IPS-18a (cell line): Measurements from ENCODE around the gene STARD3NL.

ENCODE experiments used
- H3K27ac ChIP-seq: one replicate; pipeline ENCODE4 v1.5.1; 2013; ENCODE audit warnings: low read length
- H3K27me3 ChIP-seq: one replicate; pipeline ENCODE4 v1.6.1; 2013; ENCODE audit warnings: mild to moderate bottlenecking, low read length; ENCODE audit not compliant: control insufficient read depth, insufficient read depth
- H3K36me3 ChIP-seq: one replicate; pipeline ENCODE4 v1.6.1; 2013; ENCODE audit warnings: low read depth, low read length; ENCODE audit not compliant: control insufficient read depth
- H3K4me1 ChIP-seq: one replicate; pipeline ENCODE4 v1.6.1; 2013; ENCODE audit warnings: low read depth, low read length; ENCODE audit not compliant: control insufficient read depth
- H3K4me3 ChIP-seq: one replicate; pipeline ENCODE4 v1.5.1; 2013; ENCODE audit warnings: low read length
- H3K9ac ChIP-seq: one replicate; pipeline ENCODE4 v1.6.1; 2013; ENCODE audit warnings: mild to moderate bottlenecking, low read length, moderate library complexity
- H3K9me3 ChIP-seq: one replicate; pipeline ENCODE4 v1.6.1; 2013; ENCODE audit warnings: low read depth, low read length; ENCODE audit not compliant: control insufficient read depth

STARD3NL gene

GRCh38 chr7:38186593-38187314 lies 8.7 kb downstream of the STARD3NL start:
- H3K27me3 ChIP-seq = no peaks in the 10 kb centered on the region
- peaks cover 34% of the 10 kb centered on the region for H3K4me1 ChIP-seq
- no peaks in the 10 kb centered on the region for H3K36me3 ChIP-seq
- H3K27ac ChIP-seq = no peak overlapping the region
- H3K9ac ChIP-seq = no peak overlapping the region
- H3K4me3 ChIP-seq = no peak overlapping the region
- H3K9me3 ChIP-seq = no peaks in the 10 kb centered on the region

DNA sequence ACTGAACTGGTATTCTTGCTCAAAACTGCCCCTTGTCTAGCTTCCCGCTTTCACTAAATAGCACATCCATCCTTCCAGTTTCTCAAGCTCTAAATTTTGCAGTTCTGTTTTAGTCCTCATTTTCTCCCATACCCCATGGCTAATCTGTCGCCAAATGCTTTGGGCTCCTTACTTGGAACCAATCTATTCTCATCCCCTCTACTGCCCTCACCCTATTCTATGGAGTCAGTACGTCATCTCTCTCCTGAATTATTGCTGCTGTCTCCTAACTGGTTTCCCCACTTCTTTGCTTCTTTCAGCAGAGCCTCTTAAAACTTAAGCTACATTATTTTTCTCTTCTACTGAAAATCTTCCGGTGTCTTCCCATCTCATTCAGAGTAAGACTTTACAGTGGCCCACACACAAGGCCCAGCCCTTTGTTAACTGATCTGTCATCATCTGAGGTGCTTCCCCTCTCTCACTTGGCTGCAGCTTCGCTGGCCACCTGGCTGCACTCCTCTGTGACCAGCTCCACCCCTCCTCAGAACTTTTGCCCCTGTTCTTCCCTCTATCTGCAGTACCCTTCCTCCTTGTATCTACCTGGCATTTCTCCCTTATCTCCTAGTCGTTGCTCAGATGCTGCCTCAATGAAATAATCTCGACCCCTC lies 9.9 kb downstream of the STARD3NL start:
- Histone ChIP-seq H3K27me3 (no peaks in the 10 kb centered on the region), H3K9me3 (no peaks in the 10 kb centered on the region), H3K27ac (no peak overlapping the region), H3K36me3 (no peaks in the 10 kb centered on the region), H3K9ac (no peak overlapping the region), H3K4me3 (no peak overlapping the region), H3K4me1 (peaks cover 34% of the 10 kb centered on the region)

DNA sequence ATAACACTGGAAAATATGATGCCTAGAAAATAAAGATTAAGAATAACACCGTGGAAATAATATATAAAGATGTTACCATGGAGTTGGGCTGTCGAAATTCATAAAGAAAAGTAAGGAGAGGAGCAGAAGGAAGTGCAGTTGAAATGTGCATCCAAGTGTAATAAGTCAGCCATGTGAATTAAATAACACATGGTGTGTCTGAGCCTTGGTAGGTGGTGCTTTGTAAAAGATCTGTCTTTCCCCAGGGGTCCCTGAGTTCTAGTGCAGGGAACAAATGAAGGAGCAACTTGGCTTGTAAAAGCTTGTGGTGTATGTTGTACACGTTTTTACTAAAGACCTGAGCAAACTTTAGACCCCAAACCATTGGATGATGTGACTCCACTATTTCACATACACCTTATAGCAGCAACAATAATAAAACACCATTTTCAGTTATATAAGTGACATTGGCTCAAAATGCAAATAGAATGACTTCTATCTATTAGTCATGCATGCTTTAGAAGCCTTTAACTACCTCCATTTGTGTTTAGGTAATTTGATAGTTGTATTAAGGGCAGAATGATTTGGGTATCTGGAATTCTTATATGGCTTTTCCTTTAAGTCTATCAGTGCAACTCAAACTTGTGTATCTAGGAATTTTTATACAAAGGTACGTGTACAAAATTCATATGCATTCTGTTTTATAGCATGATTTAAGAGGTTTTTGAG lies 11.3 kb downstream of the STARD3NL start:
- Histone ChIP-seq H3K4me1 (peaks cover 34% of the 10 kb centered on the region), H3K27ac (no peak overlapping the region), H3K9ac (no peak overlapping the region), H3K27me3 (no peaks in the 10 kb centered on the region), H3K9me3 (no peaks in the 10 kb centered on the region), H3K36me3 (no peaks in the 10 kb centered on the region), H3K4me3 (no peak overlapping the region)

- Histone ChIP-seq H3K27me3 (no peaks in the 10 kb centered on the region), H3K36me3 (no peaks in the 10 kb centered on the region), H3K27ac (no peak overlapping the region), H3K4me1 (peaks cover 34% of the 10 kb centered on the region), H3K9ac (no peak overlapping the region), H3K9me3 (no peaks in the 10 kb centered on the region), H3K4me3 (no peak overlapping the region)
Measured at GRCh38 chr7:38190011-38190410, 12.0 kb downstream of the STARD3NL start.

DNA sequence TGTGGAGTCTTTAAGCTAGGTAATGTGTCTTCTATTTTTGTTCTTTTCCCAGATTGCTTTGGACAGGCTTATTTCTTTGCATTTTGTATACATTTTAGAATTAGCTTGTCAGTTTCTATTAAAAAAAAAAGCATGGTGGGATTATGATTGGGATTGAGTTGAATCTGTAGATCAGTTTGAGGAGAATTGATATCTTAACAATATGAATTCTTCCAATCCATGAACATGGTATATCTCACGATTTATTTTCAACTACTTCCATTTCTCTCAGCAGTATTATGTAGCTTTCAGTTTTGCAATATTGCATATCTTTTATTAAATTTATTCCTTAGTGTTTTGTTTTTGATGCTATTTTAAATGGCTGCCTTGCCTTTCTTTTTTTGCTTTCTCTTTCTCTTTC lies 13.7 kb downstream of the STARD3NL start:
- Histone ChIP-seq H3K9me3 (no peaks in the 10 kb centered on the region), H3K4me1 (peaks cover 29% of the 10 kb centered on the region), H3K36me3 (no peaks in the 10 kb centered on the region), H3K4me3 (no peak overlapping the region), H3K9ac (no peak overlapping the region), H3K27me3 (no peaks in the 10 kb centered on the region), H3K27ac (no peak overlapping the region)

DNA sequence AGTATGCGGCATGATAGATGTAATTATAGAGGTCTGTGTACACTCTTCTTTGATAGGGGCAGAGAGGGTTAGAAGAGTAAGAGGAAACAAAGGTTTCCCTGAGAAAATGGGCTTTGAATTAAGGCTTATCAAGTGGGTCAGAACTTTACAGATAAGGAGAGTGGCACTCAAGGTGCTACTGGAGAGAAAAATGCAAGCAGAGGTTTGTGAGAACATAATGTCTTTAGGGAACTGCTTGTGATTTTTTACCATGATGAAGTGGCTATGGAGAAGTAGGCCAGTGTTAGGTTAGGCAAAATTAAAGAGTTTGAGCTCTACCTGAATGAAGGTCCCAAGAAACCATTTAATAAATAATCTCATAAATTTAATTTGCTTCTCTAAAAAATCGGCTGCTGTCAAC lies 14.3 kb downstream of the STARD3NL start:
- Histone ChIP-seq H3K36me3 (no peaks in the 10 kb centered on the region), H3K9me3 (no peaks in the 10 kb centered on the region), H3K9ac (no peak overlapping the region), H3K4me3 (no peak overlapping the region), H3K27me3 (no peaks in the 10 kb centered on the region), H3K27ac (no peak overlapping the region), H3K4me1 (peaks cover 24% of the 10 kb centered on the region)

GRCh38 chr7:38195804-38196595 lies 18.0 kb downstream of the STARD3NL start:
- H3K9me3 ChIP-seq = no peaks in the 10 kb centered on the region
- peaks cover 5% of the 10 kb centered on the region for H3K4me1 ChIP-seq
- H3K36me3 ChIP-seq = no peaks in the 10 kb centered on the region
- H3K27me3 ChIP-seq = no peaks in the 10 kb centered on the region
- no peak overlapping the region for H3K27ac ChIP-seq
- no peak overlapping the region for H3K4me3 ChIP-seq
- H3K9ac ChIP-seq = no peak overlapping the region

DNA sequence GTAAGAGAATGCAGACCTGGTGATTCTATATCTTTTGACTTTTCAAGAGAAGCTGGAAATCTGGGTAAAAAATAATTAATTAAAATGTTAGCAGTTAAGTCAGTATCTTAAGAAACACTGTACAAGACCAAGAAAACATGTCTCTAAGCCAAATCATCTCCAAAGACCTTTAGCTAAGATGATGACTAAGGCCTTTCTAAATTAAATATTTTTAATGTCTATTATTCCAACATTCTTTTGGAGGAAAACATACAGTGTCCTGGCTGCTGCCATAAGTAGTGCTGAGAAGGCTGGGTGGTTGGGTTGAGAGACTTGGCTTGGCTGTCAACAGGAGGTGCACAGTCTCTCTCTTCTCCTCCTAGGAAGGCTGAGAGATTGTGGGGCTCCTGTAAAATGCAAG lies 20.3 kb downstream of the STARD3NL start:
- no peak overlapping the region for H3K4me3 ChIP-seq
- H3K9ac ChIP-seq = no peak overlapping the region
- H3K9me3 ChIP-seq = no peaks in the 10 kb centered on the region
- H3K4me1 ChIP-seq = peaks cover 5% of the 10 kb centered on the region
- no peak overlapping the region for H3K27ac ChIP-seq
- no peaks in the 10 kb centered on the region for H3K36me3 ChIP-seq
- no peaks in the 10 kb centered on the region for H3K27me3 ChIP-seq

DNA sequence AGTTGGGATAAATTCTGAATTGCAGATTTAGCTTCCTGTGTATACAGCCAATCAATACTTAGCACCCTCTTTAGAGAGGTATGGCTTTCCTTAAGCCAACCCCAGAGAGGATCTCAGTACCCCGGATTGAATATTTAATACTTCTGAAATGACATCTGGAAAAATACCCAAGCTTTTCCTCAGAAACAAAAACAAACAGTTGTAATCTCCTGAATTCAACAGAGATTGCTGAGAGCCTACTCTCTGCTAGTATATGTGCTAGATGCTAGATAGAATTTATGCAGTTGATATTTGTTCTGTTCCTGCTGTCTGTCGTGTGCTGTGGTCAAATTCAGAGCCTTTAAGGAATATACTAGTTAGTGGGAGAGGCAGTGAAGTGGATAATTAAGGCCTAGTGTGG lies 21.1 kb downstream of the STARD3NL start:
- no peaks in the 10 kb centered on the region for H3K27me3 ChIP-seq
- H3K9ac ChIP-seq = no peak overlapping the region
- H3K36me3 ChIP-seq = no peaks in the 10 kb centered on the region
- no peak overlapping the region for H3K4me3 ChIP-seq
- H3K9me3 ChIP-seq = no peaks in the 10 kb centered on the region
- H3K27ac ChIP-seq = no peak overlapping the region
- peaks cover 5% of the 10 kb centered on the region for H3K4me1 ChIP-seq

DNA sequence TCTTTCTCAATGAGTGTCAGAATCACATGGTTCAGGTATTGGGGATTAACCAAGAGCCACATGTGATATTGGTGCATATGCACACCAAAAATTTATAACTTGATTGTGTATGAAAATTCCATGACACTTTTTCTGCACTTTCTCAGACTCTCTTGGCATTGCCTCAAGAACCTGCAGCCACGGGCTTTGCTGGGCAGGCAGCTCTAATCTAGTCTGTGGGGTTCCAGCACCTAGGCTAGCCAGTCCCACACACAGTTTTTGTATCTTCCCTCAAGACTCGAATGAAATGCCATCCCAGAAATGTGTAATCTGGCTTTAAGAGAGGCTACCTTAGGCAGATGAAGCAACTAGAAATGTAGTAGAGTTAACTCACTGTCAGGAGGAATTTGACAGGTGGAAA lies 21.7 kb downstream of the STARD3NL start:
- no peaks in the 10 kb centered on the region for H3K27me3 ChIP-seq
- H3K4me3 ChIP-seq = no peak overlapping the region
- no peak overlapping the region for H3K27ac ChIP-seq
- peaks cover 5% of the 10 kb centered on the region for H3K4me1 ChIP-seq
- no peaks in the 10 kb centered on the region for H3K36me3 ChIP-seq
- H3K9me3 ChIP-seq = no peaks in the 10 kb centered on the region
- H3K9ac ChIP-seq = no peak overlapping the region

GRCh38 chr7:38206071-38206470 lies 28.0 kb downstream of the STARD3NL start:
- H3K9me3 ChIP-seq = no peaks in the 10 kb centered on the region
- H3K4me1 ChIP-seq = no peaks in the 10 kb centered on the region
- no peak overlapping the region for H3K4me3 ChIP-seq
- no peaks in the 10 kb centered on the region for H3K27me3 ChIP-seq
- no peak overlapping the region for H3K27ac ChIP-seq
- no peak overlapping the region for H3K9ac ChIP-seq
- H3K36me3 ChIP-seq = peaks cover 16% of the 10 kb centered on the region
